Globus pallidus (tissue), 1 donor: ENCODE results near the gene LRRC8C.
"Not testable (repeated sequence)": the region's sequence is repeated elsewhere in the genome, so short reads cannot be mapped to it uniquely, and the experiment has no call there.

Experiments used
- DNase-seq: peaks from one replicate; pipeline ENCODE4 v3.0.0-alpha.2; 2015; ENCODE audit warnings: low spot score

LRRC8C gene

GRCh38 chr1:89607586-89608318 is 25.2 kb upstream of the LRRC8C start:
- no peak for DNase-seq

- no peak for DNase-seq
Observed at GRCh38 chr1:89608319-89608983, 24.5 kb upstream of the LRRC8C start.

- no peak for DNase-seq
Observed at GRCh38 chr1:89608984-89609725, 23.8 kb upstream of the LRRC8C start.

- DNase-seq = peak; percentile 78
Observed at GRCh38 chr1:89609781-89610456, 23.0 kb upstream of the LRRC8C start.

DNA sequence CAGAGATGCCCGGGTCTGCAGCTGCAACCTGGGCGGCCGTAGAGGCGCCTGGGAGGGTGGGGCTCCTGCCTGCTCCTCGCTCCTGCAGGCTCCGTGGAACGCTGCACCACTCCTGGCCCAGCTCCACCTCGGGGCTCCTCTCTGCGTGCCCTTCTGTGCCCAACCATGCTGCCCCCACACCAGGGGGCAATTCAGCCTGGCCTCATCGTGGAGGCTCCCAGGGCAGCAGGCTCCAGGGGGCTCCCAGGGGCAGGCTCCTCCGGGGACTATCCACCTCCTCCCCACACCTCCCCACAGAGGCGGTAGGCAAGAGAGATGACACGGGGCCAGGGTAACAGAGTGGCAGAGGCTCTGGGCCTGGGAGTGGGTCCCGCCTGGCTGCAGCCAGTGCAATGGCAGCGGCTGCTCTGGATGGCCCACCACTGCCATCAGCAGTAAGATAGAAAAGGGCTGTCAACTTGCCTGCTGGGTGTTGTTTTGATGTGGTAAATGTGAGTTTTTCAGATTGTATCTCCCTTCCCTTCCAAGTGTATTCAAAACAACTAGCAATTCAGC is 22.4 kb upstream of the LRRC8C start:
- DNase-seq = no peak

DNA sequence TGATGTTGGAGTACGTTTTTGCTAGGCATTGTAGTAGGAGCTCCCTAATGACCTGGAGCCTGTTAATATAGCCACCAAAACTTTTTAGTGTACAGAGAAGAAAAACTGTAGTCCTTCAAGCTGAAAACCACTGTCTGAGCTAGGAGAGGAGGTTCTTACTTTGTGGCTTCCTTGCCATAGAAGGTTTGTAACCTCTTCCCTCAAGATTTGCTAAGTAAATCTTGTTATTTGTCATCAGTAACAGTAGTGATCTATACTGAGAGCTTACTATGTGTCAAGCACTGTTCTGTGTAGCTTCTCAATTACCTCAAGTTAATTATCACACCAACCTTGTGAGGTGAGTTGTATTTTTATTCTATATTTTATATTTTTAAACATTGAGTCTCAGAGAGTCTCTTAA is 21.2 kb upstream of the LRRC8C start:
- no peak for DNase-seq

DNA sequence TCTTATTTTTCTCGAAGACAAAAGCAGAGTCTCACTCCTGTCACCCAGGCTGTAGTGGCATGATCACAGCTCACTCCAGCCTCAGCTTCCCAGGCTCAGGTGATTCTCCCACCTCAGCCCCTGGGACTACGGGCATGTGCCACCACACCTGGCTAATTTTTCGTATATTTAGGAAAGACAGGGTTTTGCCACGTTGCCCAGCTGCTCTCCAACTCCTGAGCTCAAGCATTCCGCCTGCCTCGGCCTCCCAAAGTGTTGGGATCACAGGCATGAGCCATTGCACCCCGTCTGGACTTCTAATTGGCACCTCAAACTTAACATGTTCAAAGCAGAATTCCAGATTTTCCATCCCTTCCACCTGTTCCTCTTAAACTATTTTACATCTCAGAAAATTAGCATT is 19.0 kb upstream of the LRRC8C start:
- DNase-seq = no peak

DNA sequence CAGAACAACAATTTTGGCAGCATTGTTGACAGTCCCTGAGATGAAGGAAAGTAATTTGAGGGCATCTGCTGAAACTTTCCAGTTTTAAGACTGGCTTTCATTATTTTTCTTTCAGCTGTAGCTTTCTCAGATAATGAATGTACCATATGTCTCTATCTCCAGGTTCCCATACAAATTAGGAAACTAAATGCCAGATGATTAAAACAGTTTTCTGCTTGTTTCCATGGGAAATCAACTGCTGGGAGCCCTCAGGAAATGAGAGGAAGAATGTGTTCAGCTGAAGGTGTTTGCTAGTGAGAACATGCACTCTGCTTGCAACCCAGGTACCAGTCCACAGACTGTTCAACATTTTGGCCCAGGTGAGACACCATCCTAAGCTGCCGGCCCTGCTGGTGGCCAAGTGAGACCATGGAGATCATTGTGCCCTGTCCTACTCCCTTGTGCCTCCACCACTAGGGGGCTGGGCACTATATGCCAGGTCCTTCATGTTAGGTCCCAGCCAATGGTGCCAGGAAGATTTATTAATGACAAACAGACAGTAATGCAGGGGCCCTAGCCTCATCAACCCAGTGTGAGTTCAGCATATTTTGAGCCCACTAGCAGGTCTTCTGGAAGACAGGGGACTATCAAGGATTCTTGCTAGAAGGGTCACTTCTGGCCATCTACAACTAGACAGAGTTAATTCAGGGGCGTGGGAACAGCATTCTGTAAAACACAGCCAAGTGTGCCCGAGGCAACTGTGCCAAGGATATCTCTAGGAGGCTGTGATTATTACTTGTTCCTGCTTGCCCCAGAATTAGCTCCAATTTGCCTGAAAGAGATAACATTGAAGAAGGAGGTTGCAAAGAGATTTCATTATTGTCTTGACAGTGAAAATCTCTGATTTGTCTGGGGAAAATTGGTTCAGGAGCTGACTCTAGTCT is 17.0 kb upstream of the LRRC8C start:
- DNase-seq = no peak

- no peak for DNase-seq
Observed at GRCh38 chr1:89616844-89617627, 15.9 kb upstream of the LRRC8C start.

GRCh38 chr1:89620664-89621063 is 12.3 kb upstream of the LRRC8C start:
- DNase-seq = no peak

DNA sequence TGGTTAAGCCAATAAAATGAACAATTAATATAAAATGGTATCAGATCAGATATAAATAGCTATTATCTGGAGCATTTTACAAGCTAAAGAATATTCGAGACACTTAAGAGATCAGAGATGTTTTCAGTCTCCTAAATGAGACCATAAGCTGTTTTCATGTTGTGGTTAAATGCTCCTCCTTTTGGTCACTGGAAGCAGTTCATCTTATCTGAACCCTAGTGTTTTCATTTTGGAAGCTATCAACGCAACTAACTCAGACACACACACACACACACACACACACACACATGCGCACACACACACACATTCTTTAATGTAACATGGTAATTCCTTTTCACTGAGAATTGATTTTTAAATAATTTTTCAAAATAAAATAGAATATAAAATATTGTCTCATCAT is 10.0 kb upstream of the LRRC8C start:
- no peak for DNase-seq

DNA sequence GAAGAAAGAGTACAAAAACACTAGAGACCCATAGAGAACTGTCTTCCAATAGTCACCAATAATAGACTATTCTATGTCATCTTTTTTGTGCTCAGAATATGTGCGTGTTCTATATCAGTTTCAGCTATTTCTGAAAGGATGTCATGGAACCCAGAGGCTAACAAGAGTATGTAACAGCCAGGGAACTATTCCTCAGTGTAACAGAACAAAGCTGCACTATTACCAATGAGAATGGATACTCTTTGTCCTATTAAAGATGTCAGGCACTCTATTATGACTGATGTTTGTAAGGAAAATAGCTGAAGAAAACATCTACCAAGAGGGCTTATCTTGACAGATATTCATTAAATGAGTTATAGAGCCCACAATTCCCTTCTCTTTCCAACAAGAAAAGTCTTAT is 8.6 kb upstream of the LRRC8C start:
- peak; percentile 80 for DNase-seq

DNA sequence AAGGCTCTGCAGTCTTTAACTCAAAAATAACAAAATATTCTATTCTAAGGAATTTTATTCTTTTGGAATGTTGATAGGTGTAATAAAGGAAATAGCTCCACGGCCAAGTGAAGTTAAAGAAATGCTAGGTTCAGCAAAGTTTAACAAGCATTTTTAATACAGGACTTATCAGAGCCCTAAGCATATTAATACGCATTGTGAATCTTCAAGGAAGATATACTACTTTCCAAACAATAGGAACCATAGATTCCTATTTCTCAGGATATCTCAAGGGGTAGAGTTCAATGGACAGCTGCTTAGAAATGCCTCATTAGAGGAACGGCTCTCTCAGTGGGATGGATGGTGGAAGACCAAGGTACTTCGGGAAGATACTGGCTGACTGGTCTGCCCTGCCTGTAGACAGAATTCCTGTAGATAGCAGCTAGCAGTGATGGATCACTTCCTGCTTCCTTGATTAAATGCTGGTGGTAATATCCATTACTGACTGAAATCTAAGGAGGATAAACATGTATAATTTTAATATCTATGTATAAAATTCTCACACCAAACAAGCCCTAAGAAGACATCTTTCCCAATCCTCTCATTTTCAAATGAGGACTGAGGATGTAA is 8.1 kb upstream of the LRRC8C start:
- DNase-seq = no peak

DNA sequence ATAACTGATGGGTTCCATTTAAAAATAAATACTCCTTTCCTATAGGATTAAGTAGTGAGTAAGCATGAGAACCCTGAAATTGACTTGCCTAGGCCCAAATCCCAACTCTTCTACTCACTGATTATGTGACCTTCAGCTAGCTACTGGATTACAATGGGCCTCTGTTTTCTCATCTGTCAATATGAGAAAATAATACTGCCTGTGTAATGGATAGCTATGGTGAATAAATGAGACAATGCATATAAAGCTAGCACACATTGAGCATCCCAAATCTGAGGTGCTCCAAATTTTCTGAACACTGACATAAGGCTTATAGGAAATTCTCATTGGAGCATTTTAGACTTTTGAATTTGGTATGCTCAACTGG is 5.3 kb upstream of the LRRC8C start:
- peak; percentile 89 for DNase-seq

GRCh38 chr1:89629146-89629545 is 3.8 kb upstream of the LRRC8C start:
- no peak for DNase-seq

DNA sequence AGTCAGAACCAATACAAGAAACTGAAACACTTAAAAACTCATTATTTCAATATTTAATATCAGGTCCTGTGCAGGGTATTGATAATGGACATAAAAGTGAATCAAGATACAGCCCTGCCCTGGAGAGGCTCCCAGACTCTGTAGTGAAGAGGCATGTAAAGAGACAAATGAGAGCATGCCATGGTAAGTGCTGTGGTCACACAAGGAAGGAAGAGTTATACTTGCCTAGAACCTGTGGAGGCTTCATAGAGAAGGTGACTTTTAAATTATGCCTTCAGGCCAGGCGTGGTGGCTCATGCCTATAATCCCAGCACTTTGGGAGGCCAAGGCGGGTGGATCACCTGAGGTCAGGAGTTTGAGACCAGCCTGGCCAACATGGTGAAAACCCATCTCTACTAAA is 3.3 kb upstream of the LRRC8C start:
- DNase-seq = not testable (repeated sequence)

- DNase-seq = no peak
Observed at GRCh38 chr1:89630048-89630447, 2.9 kb upstream of the LRRC8C start.

- DNase-seq = peak; percentile 62
Observed at GRCh38 chr1:89631816-89632656, 884 bp upstream of the LRRC8C start.

GRCh38 chr1:89633248-89633799 is 404 bp downstream of the LRRC8C start:
- DNase-seq = no peak
